ENCODE measurements around the gene RNASE1. TPM values are rescaled to one million over a fixed set of nuclear protein-coding genes. Genes with fewer than 3 reads are reported as not detected.

The RNASE1 gene
- total and polyA plus RNA-seq, 10 of the 15 experiments (the other 5 are each of a cell fraction or from before 2014, with no cell fraction given): 0.11 to 0.72 (median 0.38) TPM; not detected in 7

- DNase-seq (ENCODE audit: low read depth, low spot score) (no peak), FAIRE-seq (no peak), ATAC-seq (no peak)
- H3K27me3 ChIP-seq (replicated peaks in 1 of 2; ENCODE audit: control insufficient read depth in 2 of 2, insufficient read depth in 2 of 2, low read length in 1 of 2): peaks cover 0 to 1% of the 10 kb centered on the region in 2 experiments; a peak in 1 of 4 replicates
- ChIA-PET POLR2A (no interaction called here), SMC1A (ENCODE audit: uncharacterized antibody, unreplicated experiment) (interaction anchor here (1.0 to 1.6 kb wide), 5 partner anchors 9 to 150 kb away, joined by 3 to 5 read pairs (median 3); no protein-coding TSS in a partner anchor), CTCF (interaction anchor here (1.0 to 2.5 kb wide), 8 partner anchors 9 to 157 kb away, joined by 3 to 11 read pairs (median 4); no protein-coding TSS in a partner anchor), RAD21 (ENCODE audit: unreplicated experiment) (interaction anchor here (0.7 to 1.6 kb wide), 2 partner anchors 18 to 91 kb away, joined by 3 to 5 read pairs; no protein-coding TSS in a partner anchor)
- no peak overlapping the region for H3K9ac ChIP-seq (ENCODE audit: control insufficient read depth, insufficient read depth, low read length)
- BruUV-seq (replicated peaks): no TSS peak
- WGBS (ENCODE audit: insufficient coverage, insufficient replicate concordance, low lambda C conversion rate, missing lambda C conversion rate): 30% methylated on average over 9 of the region's 9 CpGs
- no peak for TF ChIP-seq SUPT20H (IDR thresholded peaks at IDR 0.05; ENCODE audit: borderline replicate concordance, control insufficient read depth, low read depth, low read length)
- TF ChIP-seq DPF2 (IDR thresholded peaks at IDR 0.05): no peak
- TF ChIP-seq KDM1A (IDR thresholded peaks at IDR 0.05; ENCODE audit: borderline replicate concordance): no peak
- TF ChIP-seq USF2 (IDR thresholded peaks at IDR 0.05; ENCODE audit: borderline replicate concordance, low read depth, low read length): no peak
- TF ChIP-seq REST (IDR thresholded peaks at IDR 0.05; ENCODE audit: low read depth, low read length): no peak
- TF ChIP-seq EZH2 (IDR thresholded peaks at IDR 0.05; ENCODE audit: borderline replicate concordance, control insufficient read depth, low read depth, low read length): no peak
- in situ Hi-C loops (cut with MboI): no loop called here
- no peak overlapping the region for H2AFZ ChIP-seq (ENCODE audit: control insufficient read depth, low read depth, low read length)
- H4K20me1 ChIP-seq (ENCODE audit: control insufficient read depth, insufficient read depth): no peaks in the 10 kb centered on the region
- H3K36me3 ChIP-seq (ENCODE audit: control insufficient read depth in 2 of 2, insufficient read depth in 2 of 2, low read length in 1 of 2): no peaks in the 10 kb centered on the region
- H3K9me3 ChIP-seq (replicated peaks; ENCODE audit: control insufficient read depth, insufficient read depth, low read length): no peaks in the 10 kb centered on the region
- H3K79me2 ChIP-seq (ENCODE audit: control insufficient read depth, insufficient read depth, low read length): no peaks in the 10 kb centered on the region
- H3K4me2 ChIP-seq (ENCODE audit: control insufficient read depth, insufficient read depth): no peak overlapping the region
- intact Hi-C loops (cut with micrococcal nuclease; ENCODE audit: unreplicated experiment): no loop called here
- H3K4me3 ChIP-seq: no peak overlapping the region
- H3K27ac ChIP-seq (ENCODE audit: control insufficient read depth, insufficient read depth): no peak overlapping the region
- no peaks in the 10 kb centered on the region for H3K4me1 ChIP-seq (ENCODE audit: control insufficient read depth, insufficient read depth, low read length)
Observed at GRCh38 chr14:20848316-20848954, 45.8 kb upstream of the RNASE1 start.

All from GM12878 (cell line).